H7 (cell line): Measurements from ENCODE around the gene STPG2. TPM values are rescaled to one million over a fixed set of nuclear protein-coding genes. Genes with fewer than 3 reads are reported as not detected.
"Not testable (repeated sequence)": the region's sequence is repeated elsewhere in the genome, so short reads cannot be mapped to it uniquely, and the experiment has no call there.

ENCODE experiments used
- DNase-seq: peaks from one replicate; pipeline ENCODE4 v3.0.0; 2012
- H3K27me3 ChIP-seq: 2 replicates; pipeline ENCODE4 v1.6.0; 2011; ENCODE audit warnings: mild to moderate bottlenecking, low read length; ENCODE audit not compliant: control insufficient read depth, insufficient read depth
- H3K36me3 ChIP-seq: replicated peaks from 2 replicates; pipeline ENCODE4 v1.5.1; 2011; ENCODE audit warnings: low read length; ENCODE audit not compliant: control insufficient read depth, insufficient read depth
- H3K4me3 ChIP-seq: 2 replicates; pipeline ENCODE4 v1.5.1; 2011; ENCODE audit warnings: low read depth, mild to moderate bottlenecking, control low read depth, low read length, moderate library complexity; ENCODE audit not compliant: insufficient read depth
- total RNA-seq: library from RNA; depleted of rRNA; stranded (reverse); fragments of >200 nt; shearing (Covaris generic); gene quantifications from 2 replicates; pipeline ENCODE4 v1.2.3, GENCODE V29; 2014

The STPG2 gene
- total RNA-seq, 1 experiment from 2014 or later: 0.03 TPM

- Histone ChIP-seq H3K36me3 (no peaks in the 10 kb centered on the region), H3K27me3 (no peaks in the 10 kb centered on the region; the same call in 1 of the 2 replicates), H3K4me3 (no peak overlapping the region)
- DNase-seq: no peak
Measured at GRCh38 chr4:97643179-97643578, 500.1 kb downstream of the STPG2 start.

GRCh38 chr4:97639961-97640360 is 503.3 kb downstream of the STPG2 start:
- H3K27me3 ChIP-seq: no peaks in the 10 kb centered on the region; the same call in 1 of the 2 replicates
- H3K4me3 ChIP-seq: no peak overlapping the region
- H3K36me3 ChIP-seq: no peaks in the 10 kb centered on the region
- DNase-seq: no peak

- not testable (repeated sequence) for H3K4me3 ChIP-seq, H3K36me3 ChIP-seq, H3K27me3 ChIP-seq, DNase-seq
Measured at GRCh38 chr4:97633831-97634230, 509.4 kb downstream of the STPG2 start.

GRCh38 chr4:97627750-97628149 is 515.5 kb downstream of the STPG2 start:
- Histone ChIP-seq H3K4me3 (no peak overlapping the region), H3K36me3 (no peaks in the 10 kb centered on the region), H3K27me3 (no peaks in the 10 kb centered on the region)
- peak; percentile 6 for DNase-seq

- Histone ChIP-seq H3K36me3 (no peaks in the 10 kb centered on the region), H3K4me3 (no peak overlapping the region), H3K27me3 (no peaks in the 10 kb centered on the region)
- no peak for DNase-seq
Measured at GRCh38 chr4:97624204-97624603, 519.1 kb downstream of the STPG2 start.

- Histone ChIP-seq H3K4me3 (no peak overlapping the region), H3K36me3 (no peaks in the 10 kb centered on the region), H3K27me3 (no peaks in the 10 kb centered on the region)
- DNase-seq: no peak
Measured at GRCh38 chr4:97605932-97606331, 537.3 kb downstream of the STPG2 start.

GRCh38 chr4:97593248-97593647 is 550.0 kb downstream of the STPG2 start:
- no peak overlapping the region for H3K4me3 ChIP-seq
- H3K36me3 ChIP-seq: no peaks in the 10 kb centered on the region
- no peaks in the 10 kb centered on the region for H3K27me3 ChIP-seq
- no peak for DNase-seq

- Histone ChIP-seq H3K36me3 (no peaks in the 10 kb centered on the region), H3K27me3 (no peaks in the 10 kb centered on the region), H3K4me3 (no peak overlapping the region)
- no peak for DNase-seq
Measured at GRCh38 chr4:97590266-97590665, 553.0 kb downstream of the STPG2 start.

- no peaks in the 10 kb centered on the region for H3K27me3 ChIP-seq
- H3K36me3 ChIP-seq: no peaks in the 10 kb centered on the region
- H3K4me3 ChIP-seq: no peak overlapping the region
- DNase-seq: no peak
Measured at GRCh38 chr4:97589481-97590196, 553.6 kb downstream of the STPG2 start.

GRCh38 chr4:97587912-97588311 is 555.4 kb downstream of the STPG2 start:
- DNase-seq: no peak
- no peaks in the 10 kb centered on the region for H3K36me3 ChIP-seq
- no peak overlapping the region for H3K4me3 ChIP-seq
- no peaks in the 10 kb centered on the region for H3K27me3 ChIP-seq

GRCh38 chr4:97585274-97585673 is 558.0 kb downstream of the STPG2 start:
- H3K4me3 ChIP-seq: no peak overlapping the region

GRCh38 chr4:97582890-97583289 is 560.4 kb downstream of the STPG2 start:
- H3K27me3 ChIP-seq: no peaks in the 10 kb centered on the region
- DNase-seq: no peak
- no peaks in the 10 kb centered on the region for H3K36me3 ChIP-seq
- no peak overlapping the region for H3K4me3 ChIP-seq

More at GRCh38 chr4:97585274-97585673, 558.0 kb downstream of the STPG2 start:
- H3K36me3 ChIP-seq: no peaks in the 10 kb centered on the region
- no peaks in the 10 kb centered on the region for H3K27me3 ChIP-seq
- no peak for DNase-seq

GRCh38 chr4:97577004-97577403 is 566.3 kb downstream of the STPG2 start:
- H3K4me3 ChIP-seq: no peak overlapping the region
- H3K27me3 ChIP-seq: no peaks in the 10 kb centered on the region
- DNase-seq: no peak
- H3K36me3 ChIP-seq: no peaks in the 10 kb centered on the region

GRCh38 chr4:97560009-97560408 is 583.3 kb downstream of the STPG2 start:
- Histone ChIP-seq H3K36me3 (no peaks in the 10 kb centered on the region), H3K4me3 (no peak overlapping the region), H3K27me3 (no peaks in the 10 kb centered on the region)
- no peak for DNase-seq

GRCh38 chr4:97558204-97558778 is 585.0 kb downstream of the STPG2 start:
- no peaks in the 10 kb centered on the region for H3K36me3 ChIP-seq
- H3K4me3 ChIP-seq: no peak overlapping the region
- DNase-seq: peak; percentile 10
- no peaks in the 10 kb centered on the region for H3K27me3 ChIP-seq
